GM18951 (cell line): Measurements from ENCODE around the gene CDA.
A peak's percentile ranks its signal among the peaks of the same experiment; 100 is the strongest.

ENCODE experiments used
- POLR2A ChIP-seq: IDR thresholded peaks from 4 replicates; pipeline ENCODE4 v1.6.1; 2011; ENCODE audit warnings: mild to moderate bottlenecking; ENCODE audit not compliant: insufficient read length, insufficient read depth; ENCODE audit errors: extremely low read depth
- in situ Hi-C: fragments of 300-500 bp; cut with MboI; formaldehyde crosslinking; loops from one replicate; pipeline ENCODE4 v1.12.0; 2022; ENCODE audit warnings: low sequenced_read_pairs, mixed read lengths, inconsistent platforms; ENCODE audit not compliant: unreplicated experiment

CDA gene

DNA sequence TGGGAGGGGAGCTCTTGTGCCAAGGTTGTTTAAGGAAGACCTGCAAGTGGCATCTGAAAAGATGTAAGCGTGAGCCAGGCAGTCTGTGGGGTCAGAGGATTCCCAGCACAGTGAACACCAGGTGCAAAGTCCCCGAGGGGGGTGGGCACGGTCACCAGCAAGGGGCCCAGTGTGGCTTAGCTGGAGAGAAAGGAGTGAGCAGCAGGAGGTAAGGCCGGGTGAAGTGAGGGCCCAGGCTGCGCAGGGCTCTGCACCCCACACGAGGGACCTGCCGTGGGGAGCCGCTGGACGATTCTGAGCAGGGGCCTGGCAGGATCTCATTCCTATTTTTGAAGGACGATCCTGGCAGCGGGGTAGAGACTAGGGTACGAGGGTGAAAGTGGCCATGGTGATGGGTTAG lies 68.1 kb downstream of the CDA start:
- in situ Hi-C loops: no loop called here
- no peak for TF ChIP-seq POLR2A

DNA sequence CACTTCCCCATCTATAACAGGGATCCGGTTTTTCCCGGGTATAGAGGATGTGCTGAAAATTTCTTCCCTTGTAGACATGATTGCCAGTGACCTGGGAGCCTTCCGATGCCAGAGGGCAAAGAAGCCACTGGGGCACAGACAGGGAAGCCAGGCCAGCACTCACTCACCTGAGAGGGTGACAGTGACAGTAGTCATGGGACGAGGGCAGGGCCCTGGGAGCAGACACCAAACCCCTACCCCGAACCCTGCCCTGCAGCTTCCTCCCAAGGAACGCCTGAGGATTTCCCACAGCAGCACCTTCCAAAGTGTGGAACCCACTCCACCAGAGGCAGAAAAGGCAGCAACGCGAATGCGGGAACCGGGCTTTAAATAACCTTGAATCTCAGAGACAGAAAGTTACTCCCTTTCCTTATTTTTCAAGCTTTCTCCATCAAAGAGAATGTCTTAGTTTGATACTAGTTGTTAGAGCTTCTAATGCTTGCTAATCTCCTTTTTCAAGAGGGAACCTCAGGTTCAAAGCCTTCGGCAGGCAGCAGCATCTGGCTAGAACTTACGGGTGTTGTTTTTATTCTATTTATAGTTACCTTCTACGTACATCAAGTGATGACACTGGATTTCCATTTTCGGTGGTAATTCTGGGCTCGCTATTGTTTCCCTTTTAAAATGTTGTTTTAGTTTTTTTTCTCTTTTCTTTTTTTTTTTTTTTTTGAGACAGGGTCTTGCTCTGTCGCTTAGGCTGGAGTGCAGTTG lies 69.4 kb downstream of the CDA start:
- TF ChIP-seq POLR2A: no peak
- in situ Hi-C loops: no loop called here

DNA sequence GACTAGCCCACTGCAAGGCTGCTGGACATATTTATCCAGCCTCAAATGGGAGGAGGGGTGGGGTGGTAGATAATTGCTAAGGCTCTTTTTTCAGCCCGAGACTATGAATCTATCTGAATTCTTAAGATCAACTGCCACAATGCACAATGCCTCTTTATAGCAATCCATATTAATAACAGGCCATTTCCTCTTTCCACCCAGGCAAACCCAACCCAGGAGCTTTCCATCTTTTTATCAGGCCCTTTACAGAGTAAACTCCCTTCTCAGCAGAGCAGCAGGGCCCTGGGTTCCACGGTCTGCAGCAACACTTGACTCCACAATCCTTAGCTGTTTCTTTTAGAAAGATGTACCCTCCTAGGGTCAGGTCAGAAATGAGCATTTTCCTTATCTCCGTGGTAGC lies 71.5 kb downstream of the CDA start:
- TF ChIP-seq POLR2A: no peak
- in situ Hi-C loops: no loop called here

DNA sequence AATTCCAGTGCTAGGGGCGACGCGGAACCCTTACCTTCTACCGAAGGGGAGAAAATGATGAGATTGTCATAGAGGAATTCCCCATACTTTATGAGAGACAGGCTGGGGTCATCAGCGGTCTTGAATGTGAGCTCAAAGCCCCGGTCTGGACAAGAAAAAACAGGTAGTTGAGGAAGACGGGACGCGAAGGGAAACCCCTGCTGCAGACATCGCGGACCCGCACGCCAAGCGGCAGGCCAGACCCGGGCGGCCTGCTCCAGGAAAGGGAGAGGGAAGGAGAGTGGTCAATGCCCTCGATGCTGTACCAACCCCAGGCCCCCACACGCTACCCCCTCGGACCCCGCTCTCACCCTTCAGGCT lies 71.9 kb downstream of the CDA start:
- TF ChIP-seq POLR2A: no peak
- in situ Hi-C loops: no loop called here

DNA sequence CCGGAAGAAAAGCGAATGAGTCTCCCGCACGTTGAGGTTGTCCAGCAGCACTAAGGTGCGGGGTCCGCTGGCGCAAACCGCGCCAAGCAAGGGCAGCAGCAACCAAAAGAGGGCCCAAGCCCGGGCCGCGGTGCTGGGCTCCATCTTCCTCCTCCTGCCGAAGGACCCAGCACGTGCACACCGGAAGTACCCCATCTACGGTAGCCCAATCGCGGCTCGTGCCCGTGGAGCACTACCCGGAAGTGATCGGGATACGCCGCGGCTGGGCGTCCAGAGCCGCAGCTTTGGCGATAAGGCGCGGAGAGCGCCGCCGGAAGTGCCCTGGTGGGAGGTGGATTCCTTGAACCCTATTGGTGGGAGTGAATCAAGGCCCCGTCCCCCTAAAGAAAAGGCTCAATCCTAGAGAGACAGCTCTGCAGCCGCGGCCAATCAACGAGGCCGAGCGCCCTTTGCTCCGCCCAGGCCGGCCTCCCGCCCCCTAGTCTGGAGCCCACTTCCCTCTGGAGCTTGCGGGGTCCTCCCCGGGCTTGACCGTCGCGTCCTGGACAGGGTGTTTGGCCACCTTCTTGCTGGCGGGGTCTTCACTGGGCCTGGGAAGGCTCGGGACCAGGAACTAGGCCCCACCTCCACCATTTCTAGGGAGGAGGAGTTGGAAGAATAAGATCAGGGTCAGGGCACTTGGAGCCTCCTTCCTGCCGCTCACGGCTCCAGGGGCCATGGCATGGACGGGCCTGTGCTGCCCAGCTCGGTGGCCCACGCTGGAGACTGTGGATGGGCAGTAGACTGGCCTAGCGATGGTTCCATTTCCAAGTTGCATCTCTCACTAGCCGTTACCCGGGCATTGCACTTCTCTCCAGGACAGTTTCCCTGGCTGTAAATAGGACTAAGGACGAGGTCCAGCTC lies 72.6 kb downstream of the CDA start, which contains the start of gene DDOST:
TSS of gene DDOST (minus strand) at position 163 of the 903 bp plus-strand sequence. CDS start at position 144, 19 bp downstream.
- TF ChIP-seq POLR2A: peak; percentile 86
- in situ Hi-C loops: no loop called here

DNA sequence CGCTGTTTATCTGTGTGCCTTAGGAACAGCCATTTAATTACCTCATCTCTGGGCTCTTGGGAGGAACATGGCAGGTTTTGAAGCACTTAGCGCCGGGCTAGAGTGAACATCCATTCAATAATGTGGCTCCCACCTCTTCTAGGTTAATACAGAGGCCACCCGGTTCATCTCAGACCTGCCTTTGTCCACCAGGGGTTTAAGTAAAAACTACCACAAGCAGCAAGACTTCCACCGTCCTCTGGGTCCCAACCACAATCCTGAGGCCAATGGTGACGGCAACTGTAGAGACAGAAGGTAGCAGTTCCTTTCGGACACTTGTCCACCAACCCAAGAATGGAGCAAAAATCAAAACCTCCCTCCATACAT lies 73.2 kb downstream of the CDA start:
- no peak for TF ChIP-seq POLR2A

DNA sequence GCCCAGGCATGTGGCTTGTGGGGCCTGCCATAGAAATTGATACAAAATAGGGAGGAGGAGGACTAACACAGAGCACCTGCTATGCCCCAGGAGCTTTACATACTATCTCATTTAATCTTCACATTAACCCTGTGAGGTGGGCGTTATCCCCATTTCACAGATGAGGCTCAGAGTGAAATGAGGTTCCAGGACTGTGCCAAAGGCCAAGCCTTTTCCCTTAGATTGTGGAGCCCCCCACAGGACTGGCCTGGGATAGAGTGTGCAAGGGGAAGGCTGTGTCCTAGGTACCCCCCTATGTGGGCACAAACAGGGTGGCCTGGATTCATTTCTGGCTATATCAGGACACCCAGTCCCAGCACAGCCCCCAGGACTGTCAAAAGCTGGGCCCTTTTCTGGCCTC lies 74.5 kb downstream of the CDA start:
- in situ Hi-C loops: no loop called here
- TF ChIP-seq POLR2A: no peak

More for the DNA sequence above, 73.2 kb downstream of the CDA start:
- in situ Hi-C loops: no loop called here

DNA sequence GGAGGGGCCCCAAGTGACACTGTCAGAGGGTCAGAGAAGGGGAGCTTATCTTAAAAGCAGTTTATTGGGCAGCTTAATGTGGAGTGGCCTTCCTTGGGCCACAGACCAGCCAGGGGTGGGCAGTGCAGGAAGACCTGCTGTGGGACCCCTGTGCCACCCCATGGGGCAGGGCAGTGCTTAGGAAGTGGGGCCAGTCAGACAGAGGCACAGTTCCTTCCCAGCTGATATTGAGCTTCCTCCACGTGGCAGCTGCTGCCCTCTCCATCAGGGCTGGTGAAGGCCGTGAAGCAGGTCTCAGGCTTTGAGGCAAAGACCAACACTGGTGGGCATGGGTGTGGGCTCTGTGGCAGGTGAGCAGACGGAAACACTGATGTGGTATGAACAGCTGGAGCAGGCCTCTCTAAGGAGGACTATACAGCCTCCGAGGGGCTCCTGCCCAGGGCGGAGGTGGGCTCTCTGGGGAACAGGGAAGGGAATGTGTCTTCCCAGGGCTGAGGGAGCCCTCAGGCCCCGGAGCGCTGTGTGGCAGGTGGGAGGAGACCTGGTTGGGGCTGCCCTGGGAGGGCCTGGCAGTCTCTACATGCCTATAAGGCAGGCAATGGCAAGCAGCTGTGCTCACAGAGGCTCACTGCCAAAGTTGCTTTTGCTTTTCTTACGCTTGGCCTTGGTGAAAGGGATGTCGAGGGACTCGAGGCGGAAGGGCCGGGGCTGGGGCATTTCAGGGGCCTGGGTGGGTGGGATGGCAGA lies 75.2 kb downstream of the CDA start:
- in situ Hi-C loops: no loop called here
- TF ChIP-seq POLR2A: no peak

DNA sequence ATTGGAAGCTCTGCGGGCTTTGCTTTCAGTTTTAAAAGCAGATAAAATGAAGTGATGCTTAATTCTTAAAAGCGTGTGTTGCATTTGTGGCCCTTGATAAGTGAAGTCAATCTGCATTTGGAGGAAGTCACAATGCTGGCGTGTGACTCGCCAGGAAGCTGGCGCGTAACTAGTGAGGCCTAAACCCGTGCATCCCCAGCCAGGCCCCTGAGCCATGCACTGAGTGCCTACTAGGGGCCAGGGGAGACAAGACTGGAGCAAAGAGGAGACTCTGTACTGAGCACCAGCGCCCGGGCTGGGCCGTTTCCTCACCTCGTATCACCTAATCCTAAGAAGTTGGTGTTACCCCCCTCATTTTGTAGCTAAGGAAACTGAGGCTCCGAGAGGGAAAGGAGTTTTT lies 76.8 kb downstream of the CDA start:
- no peak for TF ChIP-seq POLR2A
- in situ Hi-C loops: no loop called here

DNA sequence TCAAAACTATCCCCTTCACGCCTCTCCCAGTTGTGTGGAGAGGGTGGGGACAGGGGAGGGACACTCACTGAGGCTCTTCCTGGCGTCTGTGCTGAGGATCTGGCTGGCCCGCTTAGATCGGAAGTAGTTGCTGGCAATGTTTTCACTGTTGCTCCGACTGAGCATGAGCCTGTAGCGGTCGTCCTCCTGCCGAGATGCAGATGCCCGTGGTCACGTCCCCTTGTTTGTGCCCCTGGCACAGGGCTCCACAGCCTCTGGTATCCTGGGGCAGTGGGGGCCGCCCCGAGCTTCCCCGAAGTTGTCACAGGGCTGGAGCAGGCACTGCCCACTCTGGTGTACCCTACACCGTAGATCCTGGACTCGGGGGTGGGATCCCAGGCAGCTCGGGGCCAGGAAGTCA lies 77.2 kb downstream of the CDA start:
- in situ Hi-C loops: no loop called here
- TF ChIP-seq POLR2A: no peak

DNA sequence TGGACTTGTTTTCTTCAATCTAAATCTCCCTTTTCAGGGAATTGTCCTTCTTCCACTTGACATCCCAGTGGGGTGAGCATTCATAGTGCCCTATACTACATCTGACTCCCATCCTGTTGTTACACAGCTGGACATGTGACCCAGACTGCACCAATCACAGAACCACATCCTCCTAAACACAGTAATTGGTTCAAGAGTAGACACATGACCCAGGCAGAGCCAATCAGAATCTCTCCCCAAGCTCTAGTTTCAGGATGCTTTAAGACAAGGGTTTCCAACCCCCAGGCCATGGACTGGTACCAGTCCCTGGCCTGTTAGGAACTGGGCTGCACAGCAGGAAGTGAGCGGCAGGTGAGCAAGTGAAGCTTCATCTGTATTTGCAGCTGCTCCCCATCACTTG lies 77.9 kb downstream of the CDA start:
- TF ChIP-seq POLR2A: no peak
- in situ Hi-C loops: no loop called here
